ENCODE data around the gene P2RX4. TPM values are rescaled to one million over a fixed set of nuclear protein-coding genes. Genes with fewer than 3 reads are reported as not detected.

The P2RX4 gene
- total and polyA plus RNA-seq, 2 of the 13 experiments (the other 11 are each of a cell fraction or from before 2014, with no cell fraction given): 13.8 to 30.8 TPM

GRCh38 chr12:121190523-121191031, 19.4 kb upstream of the P2RX4 start:
- Histone ChIP-seq H3K4me2 (ENCODE audit: low read depth, low read length) (no peak overlapping the region), H3K4me1 (ENCODE audit: insufficient read depth, low read length) (peaks cover 1% of the 10 kb centered on the region), H3K4me3 (replicated peaks in 1 of 3; ENCODE audit: insufficient read depth in 1 of 3, low read depth in 2 of 3, low read length in 3 of 3) (no peak overlapping the region), H3K27ac (ENCODE audit: extremely low read length, insufficient read depth, low read length) (no peak overlapping the region), H3K36me3 (replicated peaks in 1 of 2; ENCODE audit: control insufficient read depth in 1 of 2, insufficient read depth in 2 of 2, low read length in 2 of 2) (no peaks in the 10 kb centered on the region), H3K9ac (ENCODE audit: insufficient read depth, low read depth, low read length) (no peak overlapping the region), H3K27me3 (ENCODE audit: control insufficient read depth in 1 of 2, insufficient read depth in 2 of 2, low read length in 2 of 2) (peaks cover 2 to 16% of the 10 kb centered on the region in 2 experiments; a peak in 1 of 5 replicates), H3K9me3 (ENCODE audit: low read length) (no peaks in the 10 kb centered on the region), H3K79me2 (ENCODE audit: insufficient read depth, low read length) (no peaks in the 10 kb centered on the region), H2AFZ (ENCODE audit: low read length) (no peak overlapping the region), H4K20me1 (ENCODE audit: insufficient read depth, low read length) (no peaks in the 10 kb centered on the region)
- ChIA-PET CTCF (ENCODE audit: low intra/inter-chr PET ratio, low total read pairs) (no interaction called here), POLR2A (no interaction called here)
- WGBS (ENCODE audit: low lambda C conversion rate): 9% methylated on average over 2 of the region's 2 CpGs
- no TSS peak for BruUV-seq (replicated peaks)
- no peak for ATAC-seq
- intact Hi-C loops (cut with micrococcal nuclease; ENCODE audit: unreplicated experiment) (no loop called here), in situ Hi-C loops (cut with HindIII; ENCODE audit: extremely low pct_ligation_motif_present, low pct_unique_long_range_greater_than_20kb) (no loop called here)
- TF ChIP-seq ZHX2 (IDR thresholded peaks at IDR 0.05; ENCODE audit: low read depth): no peak
- no peak for TF ChIP-seq ZHX2 (CRISPR knock-in tag; IDR thresholded peaks at IDR 0.05; ENCODE audit: borderline replicate concordance)
- no peak for TF ChIP-seq ZNF512 (CRISPR knock-in tag; IDR thresholded peaks at IDR 0.05)
- TF ChIP-seq MZF1 (CRISPR knock-in tag; IDR thresholded peaks at IDR 0.05; ENCODE audit: borderline replicate concordance): no peak
- no peak for TF ChIP-seq ZNF205 (CRISPR knock-in tag; IDR thresholded peaks at IDR 0.05)
- no peak for TF ChIP-seq CEBPB (IDR thresholded peaks at IDR 0.05; ENCODE audit: borderline replicate concordance, low read depth, low read length)
- no peak for TF ChIP-seq ZNF713 (CRISPR knock-in tag; IDR thresholded peaks at IDR 0.05)
- no peak for TF ChIP-seq ZSCAN31 (CRISPR knock-in tag; IDR thresholded peaks at IDR 0.05; ENCODE audit: low read depth)
- TF ChIP-seq ZNF770 (CRISPR knock-in tag; IDR thresholded peaks at IDR 0.05): no peak
- no peak for TF ChIP-seq ZNF251 (CRISPR knock-in tag; IDR thresholded peaks at IDR 0.05)
- TF ChIP-seq TOE1 (CRISPR knock-in tag; IDR thresholded peaks at IDR 0.05): no peak
- no peak for TF ChIP-seq NR2F6 (IDR thresholded peaks at IDR 0.05)
- TF ChIP-seq NR2F6 (CRISPR knock-in tag; IDR thresholded peaks at IDR 0.05): no peak
- DNase-seq (ENCODE audit: low spot score): no peak
- no peak for FAIRE-seq
